ENCODE data around the gene SLC10A7.

DNA sequence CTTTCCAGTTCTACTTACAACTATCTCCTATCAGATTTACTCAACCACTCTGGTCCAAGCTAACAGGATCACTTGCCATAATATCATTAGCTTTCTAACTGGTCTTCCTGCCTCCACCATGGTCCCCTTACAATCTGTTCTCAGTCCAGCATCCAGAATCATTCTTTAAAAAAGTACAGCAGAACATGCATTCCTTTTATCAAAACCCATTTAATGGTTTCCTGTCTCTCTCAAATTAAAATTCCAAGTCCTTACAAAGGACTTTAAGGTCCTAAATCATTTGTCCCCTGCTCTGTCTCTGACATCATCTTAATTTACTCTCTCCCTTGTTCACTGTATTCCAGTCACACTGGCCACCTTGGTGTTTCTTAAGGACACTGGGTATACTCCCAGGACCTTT lies 202.8 kb downstream of the SLC10A7 start:
- no peak for TF ChIP-seq EGR1 (IDR thresholded peaks at IDR 0.05; ENCODE audit: low read depth in 2 of 2)
- TF ChIP-seq, protein P1, sequence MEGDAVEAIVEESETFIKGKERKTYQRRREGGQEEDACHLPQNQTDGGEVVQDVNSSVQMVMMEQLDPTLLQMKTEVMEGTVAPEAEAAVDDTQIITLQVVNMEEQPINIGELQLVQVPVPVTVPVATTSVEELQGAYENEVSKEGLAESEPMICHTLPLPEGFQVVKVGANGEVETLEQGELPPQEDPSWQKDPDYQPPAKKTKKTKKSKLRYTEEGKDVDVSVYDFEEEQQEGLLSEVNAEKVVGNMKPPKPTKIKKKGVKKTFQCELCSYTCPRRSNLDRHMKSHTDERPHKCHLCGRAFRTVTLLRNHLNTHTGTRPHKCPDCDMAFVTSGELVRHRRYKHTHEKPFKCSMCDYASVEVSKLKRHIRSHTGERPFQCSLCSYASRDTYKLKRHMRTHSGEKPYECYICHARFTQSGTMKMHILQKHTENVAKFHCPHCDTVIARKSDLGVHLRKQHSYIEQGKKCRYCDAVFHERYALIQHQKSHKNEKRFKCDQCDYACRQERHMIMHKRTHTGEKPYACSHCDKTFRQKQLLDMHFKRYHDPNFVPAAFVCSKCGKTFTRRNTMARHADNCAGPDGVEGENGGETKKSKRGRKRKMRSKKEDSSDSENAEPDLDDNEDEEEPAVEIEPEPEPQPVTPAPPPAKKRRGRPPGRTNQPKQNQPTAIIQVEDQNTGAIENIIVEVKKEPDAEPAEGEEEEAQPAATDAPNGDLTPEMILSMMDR (IDR thresholded peaks at IDR 0.05; ENCODE audit: low read depth, low read length, missing input control): no peak
- TF ChIP-seq JUND (IDR thresholded peaks at IDR 0.05): no peak
- no peak for TF ChIP-seq RAD21 (IDR thresholded peaks at IDR 0.05)
- TF ChIP-seq HNF4A (conservative IDR thresholded peaks at IDR 0.05): no peak
